Activated naive CD8-positive, alpha-beta T cell treated with anti-CD3 and anti-CD28 coated beads, Interleukin-2, amount 50 U/mL, for 16 hours (primary cell): ENCODE data around the gene MSTO1.
"Not testable (repeated sequence)": the region's sequence is repeated elsewhere in the genome, so short reads cannot be mapped to it uniquely, and the experiment has no call there.

Source experiments
- DNase-seq: peaks from one replicate; pipeline ENCODE4 v3.0.0-alpha.2; 2020; ENCODE audit warnings: low read depth, low spot score

Gene MSTO1

DNA sequence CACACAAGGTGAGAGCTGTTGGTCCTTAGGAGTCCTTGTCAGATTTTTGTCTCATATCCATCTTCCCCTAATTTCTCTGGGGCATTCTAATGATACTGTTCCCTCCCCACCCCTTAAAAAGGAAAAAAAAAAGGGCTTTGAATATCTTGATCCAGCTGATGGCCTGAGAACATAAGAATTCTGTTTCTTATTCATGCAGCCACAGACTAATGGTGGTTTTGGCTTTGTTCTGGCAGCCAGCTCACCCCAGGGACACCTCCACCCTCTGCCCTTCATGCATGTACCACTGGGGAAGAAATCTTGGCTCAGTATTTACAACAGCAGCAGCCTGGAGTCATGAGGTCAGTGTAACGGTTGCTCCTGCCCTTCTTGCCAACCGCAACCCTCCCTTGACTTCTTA, 3.2 kb downstream of the MSTO1 start:
- not testable (repeated sequence) for DNase-seq

DNA sequence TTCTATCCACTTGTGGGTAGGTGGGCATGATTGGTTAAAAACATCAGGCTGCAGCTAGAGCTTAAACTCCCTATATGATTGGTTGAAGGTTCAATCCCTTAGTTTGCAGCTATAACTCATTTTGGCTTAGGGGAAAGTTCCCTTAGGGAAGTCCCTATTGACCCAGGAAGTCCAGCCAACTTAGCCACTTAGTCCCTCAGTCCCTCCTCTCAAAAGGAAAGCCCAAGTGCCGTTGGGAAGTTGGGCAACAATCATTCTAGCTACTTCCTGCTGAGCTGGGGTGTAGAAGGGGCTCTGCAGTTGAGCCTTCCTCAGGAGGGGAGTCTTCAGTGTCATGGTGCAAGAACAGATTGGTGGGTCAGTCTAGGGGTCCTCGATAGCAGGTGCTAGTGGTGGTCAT, 12.2 kb downstream of the MSTO1 start:
- no peak for DNase-seq

DNA sequence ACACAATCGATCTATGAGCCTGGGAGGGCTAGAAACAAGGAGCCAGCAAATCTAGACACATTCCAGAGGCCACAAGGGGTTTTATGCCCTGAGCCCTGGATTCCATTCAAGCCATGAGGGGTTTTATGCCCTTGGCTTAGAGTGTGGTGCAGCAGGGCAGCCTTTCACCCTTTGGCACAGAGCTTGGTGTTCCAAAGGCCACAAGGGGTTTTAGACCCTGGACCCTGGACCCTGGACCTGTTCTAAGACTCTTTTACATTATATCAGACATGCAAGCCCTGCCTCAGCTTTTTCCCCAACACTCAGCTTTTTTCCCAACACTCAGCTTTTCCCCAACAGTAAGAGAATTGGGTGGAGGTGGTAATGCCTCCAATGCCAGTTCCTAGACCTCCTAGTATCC, 13.3 kb downstream of the MSTO1 start:
- DNase-seq = no peak

DNA sequence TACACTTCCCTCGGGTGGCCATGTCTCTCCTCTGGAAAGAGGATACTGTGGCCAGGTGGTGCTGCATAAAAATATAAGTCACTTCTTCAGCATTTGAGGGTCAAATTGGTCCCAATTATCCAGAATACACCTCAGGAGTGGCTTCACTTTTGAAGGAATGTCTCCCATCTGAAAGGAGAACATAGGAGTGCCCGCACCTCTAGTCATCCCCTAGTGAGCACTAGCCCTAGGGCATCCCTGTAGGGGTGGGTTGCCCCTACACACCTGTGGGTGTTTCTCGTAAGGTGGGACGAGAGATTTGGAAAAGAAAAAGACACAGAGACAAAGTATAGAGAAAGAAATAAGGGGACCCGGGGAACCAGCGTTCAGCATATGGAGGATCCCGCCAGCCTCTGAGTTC, 16.4 kb downstream of the MSTO1 start:
- DNase-seq = not testable (repeated sequence)

DNA sequence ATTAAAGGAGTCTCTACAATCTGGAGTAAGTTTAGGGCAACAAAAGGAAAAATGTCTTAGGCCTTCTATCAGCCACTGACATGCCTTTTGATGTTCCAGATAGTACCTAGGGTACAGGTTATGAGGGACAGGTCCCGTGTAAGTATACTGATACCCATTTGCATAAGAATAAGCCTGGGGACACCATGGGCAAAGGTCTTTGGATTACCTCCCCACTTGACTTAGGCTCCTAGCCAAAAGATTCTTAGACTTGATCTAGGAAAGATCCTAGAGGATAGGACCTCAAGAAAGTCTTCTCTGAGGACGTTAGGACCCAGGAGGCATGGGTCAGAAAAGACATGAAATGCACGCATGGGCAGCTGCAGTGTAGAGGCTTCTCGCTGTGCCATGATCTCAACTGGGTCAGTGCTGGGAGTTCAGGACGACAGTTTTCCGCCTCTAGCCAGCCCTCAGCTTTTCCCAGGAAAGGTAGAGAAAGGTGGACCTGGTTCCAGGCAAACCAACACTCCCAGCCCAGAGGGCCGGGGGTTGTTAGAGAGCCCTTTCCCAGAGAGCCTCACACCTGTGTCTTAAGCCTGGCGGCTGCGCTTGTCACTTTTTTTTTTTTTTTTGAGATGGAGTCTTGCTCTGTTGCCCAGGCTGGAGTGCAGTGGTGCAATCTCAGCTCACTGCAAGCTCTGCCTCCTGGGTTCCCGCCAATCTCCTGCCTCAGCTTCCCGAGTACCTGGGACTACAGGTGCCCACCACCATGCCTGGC, 26.6 kb downstream of the MSTO1 start:
- no peak for DNase-seq

DNA sequence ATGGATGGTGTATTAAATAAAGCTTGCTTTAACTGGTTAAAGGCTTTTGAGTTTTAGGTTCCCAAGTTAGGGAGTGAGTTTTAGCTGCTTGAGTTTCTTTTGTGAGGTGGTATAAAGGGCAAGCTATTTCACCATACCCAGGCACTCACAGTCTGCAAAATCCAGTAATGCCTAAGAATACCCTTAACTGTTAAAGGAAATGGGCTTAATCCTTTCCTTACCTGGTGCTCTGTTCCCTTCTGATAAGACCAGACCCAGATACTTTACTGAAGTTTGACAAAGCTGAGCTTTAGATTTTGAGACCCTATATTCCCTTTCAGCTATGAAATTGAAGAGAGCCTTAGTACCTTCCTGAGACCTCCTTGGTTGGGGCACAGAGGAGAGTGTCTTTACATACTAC, 30.3 kb downstream of the MSTO1 start:
- no peak for DNase-seq

DNA sequence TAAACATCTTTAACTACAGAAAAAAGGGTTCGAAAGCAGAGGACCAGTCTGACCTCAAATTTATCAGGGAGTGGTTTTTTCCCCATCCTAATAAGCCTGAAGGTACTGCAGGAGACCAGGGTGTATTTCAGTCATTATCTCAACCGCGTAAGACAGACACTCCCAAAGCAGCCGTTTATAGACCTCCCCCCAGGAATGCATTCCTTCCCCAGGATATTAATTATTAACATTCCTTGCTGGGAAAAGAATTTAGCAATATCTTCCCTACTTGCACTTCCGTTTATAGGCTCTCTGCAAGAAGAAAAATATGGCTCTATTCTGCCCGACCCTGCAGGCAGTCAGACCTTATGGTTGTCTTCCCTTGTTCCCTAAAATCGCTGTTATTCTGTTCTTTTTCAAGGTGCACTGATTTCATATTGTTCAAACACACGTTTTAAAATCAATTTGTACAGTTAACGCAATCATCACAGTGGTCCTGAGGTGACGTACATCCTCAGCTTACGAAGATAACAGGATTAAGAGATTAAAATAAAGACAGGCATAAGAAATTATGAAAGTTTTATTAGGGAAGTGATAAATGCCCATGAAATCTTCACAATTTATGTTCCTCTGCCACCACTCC, 32.7 kb downstream of the MSTO1 start:
- not testable (repeated sequence) for DNase-seq

DNA sequence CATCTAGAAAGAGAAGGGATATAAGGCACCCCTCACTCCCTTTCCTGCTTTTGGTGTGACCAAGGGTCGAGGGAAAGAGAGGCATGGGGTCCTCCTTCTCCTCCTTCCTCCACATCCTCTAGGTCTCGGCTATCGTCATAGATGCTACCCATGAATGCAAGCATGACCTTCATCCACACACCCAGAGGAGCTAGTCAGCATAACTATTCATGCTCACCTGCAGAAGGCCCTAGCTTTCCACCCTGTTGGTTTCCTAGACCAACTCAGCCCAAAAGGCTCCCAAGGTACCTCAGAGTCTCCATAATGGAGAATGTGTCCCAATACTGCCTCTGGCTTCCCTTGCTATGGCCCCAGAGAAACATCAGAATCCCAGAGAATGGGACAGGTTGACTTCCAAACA, 33.2 kb downstream of the MSTO1 start:
- no peak for DNase-seq

DNA sequence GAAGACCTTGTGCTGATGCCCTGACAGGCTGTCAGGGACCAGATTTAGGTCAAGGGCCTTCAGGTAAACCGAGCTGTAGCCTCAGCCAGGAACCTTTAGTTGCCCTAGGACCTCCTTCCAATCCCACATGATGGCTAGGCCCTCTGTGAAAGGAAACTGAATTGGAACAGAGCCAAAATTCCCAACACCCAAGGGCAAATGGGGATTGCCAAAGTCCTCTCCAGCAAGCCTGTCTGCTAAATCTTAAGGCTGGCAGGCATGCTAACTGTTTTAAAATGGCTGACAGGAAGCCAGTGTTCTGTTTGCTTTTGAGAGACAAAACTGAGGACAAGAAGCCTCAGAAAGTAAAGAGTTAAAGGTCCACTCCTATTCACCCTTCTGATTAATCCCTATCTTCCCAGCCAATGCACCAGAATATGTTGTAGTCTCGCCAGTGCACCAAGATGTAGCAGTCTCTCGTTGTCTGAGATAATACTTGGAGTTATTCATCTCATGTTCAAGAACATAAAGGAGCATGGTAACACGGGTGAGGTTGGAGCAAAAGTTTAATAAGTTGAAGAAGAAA, 35.1 kb downstream of the MSTO1 start:
- DNase-seq = no peak

DNA sequence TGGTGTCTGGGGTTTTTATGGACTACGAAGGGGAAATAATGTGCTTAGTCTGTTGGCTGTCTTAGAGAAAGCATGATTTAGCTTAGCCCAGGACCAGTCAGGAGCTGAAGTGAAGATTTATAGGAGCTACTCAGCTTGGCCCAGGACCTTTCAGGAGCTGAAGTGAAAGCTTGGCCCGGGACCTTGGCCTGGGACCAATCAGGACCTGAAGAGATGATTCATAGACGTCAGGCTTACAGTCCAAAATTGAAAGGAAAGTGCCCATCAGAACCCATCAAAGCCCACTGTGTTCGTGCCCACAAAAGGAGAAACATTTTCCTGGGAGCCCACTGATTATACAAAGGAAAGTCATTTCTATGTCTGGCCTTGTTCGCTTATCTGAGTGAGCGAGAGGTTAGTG, 35.6 kb downstream of the MSTO1 start:
- DNase-seq = no peak

DNA sequence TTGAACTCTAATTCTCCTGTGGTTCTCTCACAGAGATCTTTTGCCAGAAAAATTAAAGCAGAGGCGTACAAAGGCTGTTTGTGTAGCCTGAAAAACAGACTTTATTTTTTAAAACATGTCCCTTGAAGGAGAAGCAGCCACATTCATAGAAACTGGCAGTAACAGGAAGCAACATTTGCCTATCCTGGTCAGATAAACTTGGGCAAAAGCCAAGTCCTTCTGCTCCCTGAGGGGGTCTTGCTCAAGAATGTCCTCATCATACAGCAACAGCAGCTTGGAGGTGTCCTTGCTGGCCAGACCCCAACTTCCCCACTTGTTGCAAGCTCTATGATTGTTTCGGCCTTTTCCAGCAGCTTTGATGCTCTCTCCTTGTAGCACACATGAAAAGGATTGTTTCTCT, 36.3 kb downstream of the MSTO1 start:
- DNase-seq = no peak

DNA sequence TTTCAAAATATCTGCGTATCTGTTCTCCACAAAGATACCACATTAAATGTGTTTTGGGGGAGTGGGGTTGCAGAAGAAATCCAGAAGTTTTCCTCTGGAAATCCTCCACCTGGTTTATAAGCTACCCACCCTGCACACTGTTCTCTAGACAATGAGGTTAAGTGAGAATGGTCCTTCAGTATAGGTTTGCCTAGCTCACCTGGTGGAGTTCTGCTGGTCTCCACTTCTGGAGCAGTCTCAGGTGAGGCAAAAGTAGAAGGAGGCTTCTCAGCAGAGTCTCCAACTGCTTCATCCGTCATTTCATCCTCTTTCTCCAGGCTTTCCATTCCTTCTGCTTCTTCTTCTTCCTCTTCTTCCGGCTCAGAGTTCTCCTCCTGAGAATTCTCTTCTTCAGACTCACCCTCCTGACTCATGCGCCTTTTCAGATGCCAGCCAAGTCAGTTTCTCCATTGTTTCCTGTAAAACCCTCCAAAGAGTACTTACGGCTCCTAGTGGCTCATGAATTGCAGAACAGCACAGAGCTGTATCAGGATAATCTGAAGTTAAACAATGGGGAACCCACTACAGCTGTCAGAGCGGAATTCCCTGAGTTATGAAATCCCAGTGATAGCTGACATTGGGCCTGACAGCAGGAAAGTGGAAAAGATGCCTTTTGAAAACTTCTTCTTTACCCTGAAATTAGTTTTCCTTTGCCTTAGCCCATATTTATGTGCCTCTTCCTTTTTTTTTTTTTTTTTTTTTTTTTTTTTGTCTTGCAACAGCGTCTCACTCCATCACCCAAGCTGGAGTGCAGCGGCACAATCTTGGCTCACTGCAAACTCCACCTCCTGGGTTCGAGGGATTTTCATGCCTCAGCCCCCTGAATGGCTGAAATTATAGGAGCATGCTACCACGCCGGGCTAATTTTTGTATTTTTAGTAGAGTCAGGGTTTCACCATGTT, 38.5 kb downstream of the MSTO1 start:
- no peak for DNase-seq

DNA sequence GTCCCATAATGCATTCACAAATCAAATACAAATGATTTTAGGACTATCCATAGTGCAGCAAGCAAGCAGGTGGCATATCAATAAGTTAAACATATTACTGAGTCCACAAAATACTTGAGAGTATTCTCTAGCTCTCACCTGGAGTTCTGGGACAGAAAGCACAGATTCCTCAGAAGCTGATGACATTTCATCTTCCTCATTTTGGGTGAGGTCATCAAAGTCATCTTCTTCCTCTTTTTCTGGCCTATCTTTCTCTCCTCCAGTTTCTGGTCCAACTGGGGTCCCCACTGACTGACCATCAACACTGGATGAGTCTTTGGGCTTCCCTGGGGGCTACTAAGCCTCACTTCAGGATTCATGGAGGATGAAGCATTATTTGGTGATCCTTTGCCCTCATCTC, 39.7 kb downstream of the MSTO1 start:
- DNase-seq = no peak

DNA sequence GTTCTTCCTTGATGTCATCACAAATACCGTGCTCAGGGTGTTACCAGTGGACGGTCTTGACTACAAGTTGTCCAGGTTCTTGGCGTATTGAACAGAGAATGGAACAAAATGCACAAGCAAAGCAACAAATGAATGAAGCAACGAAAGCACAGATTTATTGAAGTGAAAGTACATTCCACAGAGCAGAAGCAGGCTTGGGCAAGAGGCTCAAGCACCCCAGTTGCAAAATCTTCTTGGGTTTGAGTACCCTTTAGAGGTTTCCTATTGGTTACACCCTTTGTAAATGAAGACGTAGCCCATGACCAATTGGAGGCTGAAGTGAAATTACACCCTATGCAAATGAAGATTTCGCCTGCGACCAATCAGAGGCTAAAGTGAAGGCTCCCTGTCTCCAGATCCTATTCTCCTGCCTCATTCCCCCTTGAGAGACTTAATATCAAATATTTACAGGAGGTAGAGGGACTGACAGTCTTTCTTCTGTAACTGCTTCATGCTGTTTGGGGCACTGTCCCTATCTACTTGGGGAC, 40.3 kb downstream of the MSTO1 start:
- DNase-seq = no peak

DNA sequence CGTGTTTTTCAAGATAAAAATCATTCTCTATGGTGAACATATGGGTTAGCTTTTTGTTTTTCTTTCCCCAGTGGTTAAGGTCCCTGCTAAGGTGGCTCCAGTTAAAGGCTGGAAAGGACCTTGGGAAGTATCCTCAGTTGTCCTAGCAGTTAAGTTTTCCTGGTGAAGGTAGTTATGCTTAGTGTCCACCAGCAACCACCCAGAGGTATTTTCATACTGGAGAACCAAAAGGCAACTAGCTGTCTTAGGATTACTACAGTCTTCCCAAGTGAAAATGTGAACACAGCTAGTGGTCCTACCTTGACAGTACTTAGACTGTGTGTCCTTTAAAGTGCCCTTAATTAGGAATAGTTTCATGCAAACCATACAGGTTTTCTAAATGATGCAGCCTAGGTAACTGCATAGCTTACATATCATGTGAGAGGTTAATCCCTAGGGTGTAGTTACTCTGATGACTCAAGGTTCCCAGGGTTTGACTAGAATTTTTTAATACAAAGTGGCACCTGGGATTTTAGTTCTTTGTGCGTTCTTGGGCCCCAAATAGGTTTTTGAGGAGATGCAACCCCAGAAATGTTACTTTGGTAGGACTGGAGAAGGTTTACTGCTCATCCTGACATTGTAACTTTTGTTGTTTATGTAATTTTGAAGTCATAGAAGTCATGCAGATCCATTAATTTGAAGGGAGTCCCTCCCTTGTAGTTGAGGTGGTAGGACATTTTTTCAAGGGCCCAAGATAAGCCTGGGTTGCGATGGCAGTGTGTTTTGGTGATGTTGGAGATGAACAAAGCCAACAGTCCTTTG, 42.0 kb downstream of the MSTO1 start:
- DNase-seq = no peak

DNA sequence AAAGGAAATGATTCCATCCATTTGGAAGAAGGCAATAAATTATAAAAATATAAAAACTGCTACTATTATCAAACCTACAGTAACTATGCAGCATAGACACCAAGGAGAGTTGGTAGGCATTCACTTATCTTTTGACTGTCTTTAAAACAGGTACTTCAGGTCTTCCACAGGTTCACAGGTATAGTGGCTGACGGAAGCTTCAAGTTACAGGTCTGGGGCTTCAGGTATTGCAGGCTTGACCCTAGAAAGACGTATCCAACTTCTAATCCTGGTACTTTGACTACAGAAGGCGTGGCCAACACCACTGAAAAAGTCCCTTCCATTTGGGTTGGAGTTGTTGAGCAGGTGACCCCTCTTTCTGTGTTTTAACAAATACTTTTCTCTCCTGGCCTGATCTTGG, 42.9 kb downstream of the MSTO1 start:
- no peak for DNase-seq

DNA sequence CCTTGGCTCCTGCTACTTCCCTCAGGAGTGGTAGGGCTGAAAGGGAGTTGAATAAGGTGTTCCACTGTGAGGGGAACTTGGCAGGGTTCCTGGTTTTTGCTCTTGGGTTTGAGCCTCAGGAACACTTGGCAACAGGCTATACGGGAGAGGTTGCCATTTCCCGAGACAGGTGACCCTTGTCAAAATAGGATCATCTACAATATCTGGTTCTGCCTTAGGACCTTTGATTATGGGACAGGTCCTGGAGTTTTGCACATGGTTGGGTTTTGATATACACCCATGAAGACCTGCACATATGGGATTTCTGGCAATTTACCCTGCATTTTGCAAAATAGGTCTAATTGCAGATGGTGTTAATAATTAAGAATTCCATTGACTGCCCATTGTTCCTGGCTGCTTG, 47.4 kb downstream of the MSTO1 start:
- no peak for DNase-seq

DNA sequence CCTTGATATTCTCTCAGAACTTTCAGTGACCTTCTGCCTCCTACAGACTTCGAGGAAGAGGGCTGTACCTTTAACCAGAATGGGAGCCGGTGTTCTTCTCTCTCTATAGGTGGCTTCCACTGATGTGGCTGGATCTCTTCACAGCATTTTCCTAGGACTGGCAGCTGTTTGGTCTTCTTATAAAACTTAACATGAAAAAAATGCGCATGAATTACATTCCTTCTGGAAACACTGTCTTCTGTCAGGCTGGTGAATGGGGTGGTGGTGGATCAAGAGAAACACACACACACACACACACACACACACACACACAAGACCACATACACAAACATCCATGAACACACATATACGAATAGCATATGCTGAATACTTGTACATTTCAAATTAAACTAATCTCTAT, 51.2 kb downstream of the MSTO1 start:
- not testable (repeated sequence) for DNase-seq
